Central memory CD4-positive, alpha-beta T cell (primary cell): ENCODE data around the gene AOX1.
"Not testable (repeated sequence)": the region's sequence is repeated elsewhere in the genome, so short reads cannot be mapped to it uniquely, and the experiment has no call there.

ENCODE experiments used
- DNase-seq: peaks from one replicate; pipeline ENCODE4 v3.0.0; 2022

The AOX1 gene

DNA sequence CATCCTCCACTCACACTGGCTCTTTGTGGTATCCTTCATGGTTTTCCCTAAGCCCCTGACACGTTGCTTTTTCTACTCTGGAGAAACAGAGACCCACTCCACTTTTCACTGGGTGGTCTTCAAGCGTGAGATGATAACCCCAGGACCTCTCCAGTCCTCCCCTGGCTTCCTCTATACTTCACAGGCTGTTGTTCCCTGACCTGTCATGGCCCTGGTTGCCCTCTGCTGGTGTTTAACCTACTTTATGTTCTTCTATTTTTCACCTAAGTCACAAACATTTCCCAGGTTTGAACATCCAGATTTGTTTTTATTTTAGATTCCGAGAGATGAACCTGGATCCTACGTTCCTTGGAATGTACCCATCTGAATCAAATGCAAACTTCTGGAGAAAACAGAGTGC, 84.5 kb downstream of the AOX1 start:
- no peak for DNase-seq

DNA sequence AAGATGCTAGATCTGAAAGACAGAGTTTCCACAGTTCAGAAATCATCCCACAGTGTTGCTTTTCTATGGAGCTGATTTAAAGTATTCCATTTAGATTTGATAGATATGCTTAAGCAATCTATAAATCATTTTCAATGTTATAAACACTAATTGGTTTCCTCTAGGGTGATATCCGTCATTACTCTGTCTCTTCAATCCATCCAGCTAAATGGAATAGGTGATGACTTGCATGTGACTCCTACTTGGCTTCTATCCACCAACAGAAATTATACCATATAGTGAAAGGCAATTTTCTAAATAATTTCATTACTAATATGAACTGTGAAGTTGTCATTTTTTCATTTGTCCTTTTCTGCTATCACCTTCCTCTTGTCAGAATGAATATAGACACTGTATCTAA, 84.9 kb downstream of the AOX1 start:
- no peak for DNase-seq

DNA sequence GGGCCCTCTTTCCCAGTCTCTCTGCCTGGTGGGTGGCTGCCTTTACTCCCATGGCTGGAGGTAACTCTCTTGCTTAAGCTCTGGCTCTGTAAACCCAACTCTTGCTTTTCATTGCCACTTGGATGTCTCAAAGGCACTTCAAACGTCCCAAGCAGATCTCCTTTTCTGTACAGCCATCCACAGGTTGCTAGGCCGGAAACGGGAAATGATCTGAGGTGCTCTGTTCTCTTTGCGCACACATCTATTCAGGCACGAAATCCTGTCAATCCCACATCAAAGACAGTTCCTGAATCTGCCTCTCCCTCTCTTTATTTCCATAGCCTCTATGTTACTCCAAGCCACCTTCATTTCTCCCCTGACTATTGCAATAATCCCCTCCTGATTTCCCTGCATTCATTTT, 87.4 kb downstream of the AOX1 start:
- no peak for DNase-seq

DNA sequence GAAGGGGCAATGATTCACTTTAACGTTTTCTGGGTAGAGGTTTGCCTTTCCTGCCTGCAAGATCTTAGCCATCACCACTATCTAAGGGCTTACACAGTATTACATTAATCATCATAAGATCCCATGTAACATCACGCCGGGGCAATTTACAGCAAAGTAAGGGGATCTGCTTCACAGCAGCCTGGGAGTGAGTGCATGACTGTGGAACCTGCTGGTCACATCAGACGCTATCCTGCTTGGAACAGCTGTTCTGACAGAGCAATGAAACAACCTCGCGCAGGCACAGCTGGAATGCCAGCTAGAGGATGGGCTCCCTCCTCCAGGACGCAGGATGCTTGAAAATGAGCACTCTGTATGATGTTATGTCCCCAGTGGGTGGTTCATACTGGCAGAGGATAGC, 89.0 kb downstream of the AOX1 start:
- DNase-seq = no peak

DNA sequence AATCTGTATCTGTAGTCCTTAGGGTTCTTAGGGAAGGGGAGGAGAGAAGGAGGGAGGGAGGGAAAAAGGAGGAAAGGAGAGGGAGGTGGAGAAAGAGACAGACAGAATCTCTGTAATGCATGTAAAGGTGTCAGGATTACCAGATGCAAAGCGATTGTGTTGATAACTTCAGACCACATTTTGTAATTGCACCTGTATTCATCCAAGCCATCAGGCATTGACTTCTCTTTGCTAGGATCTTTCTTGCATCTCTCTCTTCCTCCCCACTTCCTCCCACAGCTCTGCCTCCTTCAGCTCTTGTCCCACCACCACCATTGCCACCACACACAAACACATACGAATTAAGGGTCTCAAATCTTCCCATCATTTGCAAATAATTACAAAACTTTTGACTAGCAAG, 91.4 kb downstream of the AOX1 start:
- no peak for DNase-seq

DNA sequence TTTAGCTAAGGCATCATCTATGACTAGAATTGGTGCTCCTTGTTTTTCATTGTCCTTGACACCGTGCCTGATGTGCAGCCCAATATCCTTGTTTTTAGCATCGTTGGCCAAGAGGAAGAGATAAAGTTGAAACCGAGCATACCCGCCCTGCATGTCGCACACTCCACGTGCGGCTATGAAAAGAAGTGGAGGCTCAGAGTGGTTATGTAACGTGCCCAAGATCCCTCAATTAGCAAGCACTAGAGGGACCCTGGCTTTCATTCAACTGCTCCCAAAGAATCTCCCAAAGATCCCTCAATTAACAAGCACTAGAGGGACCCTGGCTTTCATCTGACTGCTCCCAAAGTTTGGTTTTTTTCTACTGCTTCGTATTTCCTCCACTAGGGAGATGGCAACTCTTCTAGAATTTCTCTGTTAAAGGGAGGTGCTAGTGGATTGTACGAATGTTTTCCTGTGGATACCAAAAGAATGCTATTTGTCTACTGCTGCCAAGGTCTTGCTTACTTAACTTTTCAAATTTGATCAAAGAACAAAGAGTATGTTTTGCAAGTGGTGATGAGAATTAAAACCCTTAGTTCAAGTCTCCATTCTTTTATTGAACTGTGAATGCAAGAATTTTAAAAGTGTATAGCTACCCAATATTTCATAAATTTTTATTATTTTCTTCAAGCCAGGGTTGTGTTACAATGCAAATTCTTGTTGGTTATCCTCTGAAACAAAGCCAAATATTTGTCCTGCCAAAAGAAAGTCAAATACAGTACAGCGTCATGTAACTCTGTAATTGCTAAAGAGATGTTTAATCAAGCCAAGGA, 92.1 kb downstream of the AOX1 start:
- DNase-seq = no peak

DNA sequence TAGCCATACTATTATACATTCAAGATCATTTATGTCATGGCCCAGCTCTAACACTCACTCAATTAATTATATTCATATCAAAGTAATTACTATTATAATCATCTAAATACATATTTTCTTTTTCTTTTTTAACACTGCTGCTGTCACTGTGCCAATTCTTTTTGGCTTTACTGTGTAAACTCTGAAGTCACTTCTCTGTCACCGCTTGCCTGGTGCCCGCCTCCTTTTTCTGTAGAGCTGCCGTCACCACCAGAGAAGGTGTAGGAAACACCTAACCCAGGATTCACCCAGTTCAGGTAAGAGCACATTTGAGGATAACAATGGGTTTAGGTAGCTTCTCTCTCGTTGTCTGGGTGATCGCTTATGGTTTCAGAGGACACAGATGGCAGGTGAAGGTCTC, 93.3 kb downstream of the AOX1 start:
- no peak for DNase-seq

DNA sequence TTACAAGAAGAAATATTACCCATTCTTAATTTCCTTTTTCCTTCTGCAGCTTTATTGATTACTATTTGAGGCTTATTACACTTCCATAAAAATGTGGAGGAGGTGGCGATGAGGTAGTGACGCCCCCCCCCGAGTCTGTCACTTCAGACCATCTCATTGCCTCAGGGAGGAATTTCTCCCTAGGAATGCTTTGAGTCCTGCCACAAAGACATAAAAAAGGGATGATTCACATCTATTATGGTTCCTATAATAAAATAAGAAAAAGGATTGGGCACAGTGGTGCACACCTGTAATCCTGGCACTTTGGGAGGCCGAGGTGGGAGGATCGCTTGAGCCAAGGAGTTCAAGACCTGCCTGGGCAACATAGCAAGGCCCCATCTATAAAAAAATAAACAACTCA, 93.7 kb downstream of the AOX1 start:
- no peak for DNase-seq

DNA sequence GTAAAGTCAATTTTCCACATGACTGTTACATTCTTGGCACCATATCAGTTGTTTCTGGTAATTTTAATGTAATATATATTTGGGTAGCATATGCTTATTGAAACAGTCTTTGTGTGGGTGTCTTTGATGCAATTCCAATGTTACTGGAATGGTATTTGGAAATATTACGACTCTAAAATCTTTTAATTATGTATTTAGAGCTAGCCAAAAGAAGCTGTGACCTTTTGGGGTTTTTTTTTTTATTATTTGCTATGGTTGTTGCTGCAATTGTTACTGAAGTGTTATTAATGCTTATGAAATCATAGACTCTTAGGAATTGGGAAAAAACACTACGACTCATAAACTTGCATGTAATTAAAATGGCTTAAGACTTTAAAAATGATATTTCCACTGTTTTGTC, 95.9 kb downstream of the AOX1 start:
- DNase-seq = no peak

DNA sequence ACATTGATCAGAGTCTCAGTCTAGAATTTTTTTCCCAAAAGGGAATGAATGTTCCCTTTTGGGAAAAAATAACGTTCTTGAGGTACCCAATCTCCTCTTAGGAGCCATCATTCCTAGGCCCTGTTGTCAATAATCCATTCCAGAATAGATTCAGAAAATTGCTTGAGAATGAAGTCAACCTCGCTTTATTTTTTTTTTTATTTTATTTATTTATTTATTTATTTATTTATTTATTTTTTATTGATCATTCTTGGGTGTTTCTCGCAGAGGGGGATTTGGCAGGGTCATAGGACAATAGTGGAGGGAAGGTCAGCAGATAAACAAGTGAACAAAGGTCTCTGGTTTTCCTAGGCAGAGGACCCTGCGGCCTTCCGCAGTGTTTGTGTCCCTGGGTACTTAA, 96.6 kb downstream of the AOX1 start:
- DNase-seq = not testable (repeated sequence)

DNA sequence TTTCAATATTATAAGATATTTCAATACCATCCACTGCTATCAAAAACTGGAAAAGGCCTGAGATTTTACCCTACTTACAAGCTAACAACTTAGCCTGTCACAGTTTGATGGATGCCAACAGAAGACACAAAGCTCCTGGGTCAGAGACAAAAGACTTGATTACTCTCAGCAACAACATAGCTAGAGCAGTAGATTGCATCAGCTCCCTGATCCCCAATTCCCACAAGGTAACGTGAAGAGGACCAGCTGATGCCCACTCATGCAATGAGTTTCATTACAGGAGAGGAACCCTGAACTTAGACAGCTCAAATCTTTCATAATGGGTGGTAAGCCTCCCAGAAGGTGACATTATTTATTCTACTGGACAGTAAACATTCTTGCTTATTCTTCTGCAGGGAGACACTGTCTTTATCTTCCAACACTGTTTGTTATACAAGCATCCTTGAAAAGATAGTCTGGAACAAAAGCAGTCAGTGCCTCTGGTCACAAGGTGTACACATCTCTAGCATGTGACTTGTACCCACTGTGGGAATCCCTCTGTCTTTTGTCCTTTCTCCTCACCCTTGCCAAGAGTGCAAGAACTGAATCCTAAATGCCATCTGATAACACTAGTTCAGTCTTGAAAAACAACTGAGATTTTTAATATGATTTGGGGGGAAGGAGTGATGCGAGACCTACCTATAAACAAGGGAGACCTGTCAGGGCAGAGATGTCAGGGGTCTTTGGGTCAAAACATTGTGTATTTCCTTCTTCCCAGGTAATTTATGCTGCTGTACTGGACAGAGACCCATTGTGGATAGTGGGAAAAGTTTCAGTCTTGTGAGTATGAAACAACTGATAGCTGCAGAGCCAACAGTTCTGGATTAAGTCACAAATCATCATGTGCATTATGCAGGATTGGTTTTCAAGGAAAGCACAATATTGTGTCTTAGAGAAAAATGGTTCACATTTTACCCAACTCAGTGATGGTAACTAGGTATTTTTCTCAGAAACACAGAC, 102.4 kb downstream of the AOX1 start:
- no peak for DNase-seq

DNA sequence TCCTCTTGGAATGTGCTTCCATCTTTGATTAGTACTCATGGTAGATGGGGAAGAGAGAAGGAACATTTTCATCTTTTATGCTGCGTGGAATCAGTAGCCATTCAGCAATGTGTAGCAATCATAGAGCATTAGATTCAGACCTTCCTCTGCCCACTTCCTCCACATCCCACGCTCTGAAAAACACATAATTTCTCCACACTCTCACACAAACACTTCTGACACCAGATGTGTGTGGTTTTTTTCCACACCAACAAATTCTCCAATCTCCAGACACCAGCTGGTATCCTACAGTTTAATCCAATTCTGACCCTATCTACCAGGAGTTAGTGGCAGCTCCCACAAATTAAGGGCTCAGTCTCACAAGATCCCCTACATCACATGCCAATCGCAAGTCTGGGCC, 103.3 kb downstream of the AOX1 start:
- no peak for DNase-seq

DNA sequence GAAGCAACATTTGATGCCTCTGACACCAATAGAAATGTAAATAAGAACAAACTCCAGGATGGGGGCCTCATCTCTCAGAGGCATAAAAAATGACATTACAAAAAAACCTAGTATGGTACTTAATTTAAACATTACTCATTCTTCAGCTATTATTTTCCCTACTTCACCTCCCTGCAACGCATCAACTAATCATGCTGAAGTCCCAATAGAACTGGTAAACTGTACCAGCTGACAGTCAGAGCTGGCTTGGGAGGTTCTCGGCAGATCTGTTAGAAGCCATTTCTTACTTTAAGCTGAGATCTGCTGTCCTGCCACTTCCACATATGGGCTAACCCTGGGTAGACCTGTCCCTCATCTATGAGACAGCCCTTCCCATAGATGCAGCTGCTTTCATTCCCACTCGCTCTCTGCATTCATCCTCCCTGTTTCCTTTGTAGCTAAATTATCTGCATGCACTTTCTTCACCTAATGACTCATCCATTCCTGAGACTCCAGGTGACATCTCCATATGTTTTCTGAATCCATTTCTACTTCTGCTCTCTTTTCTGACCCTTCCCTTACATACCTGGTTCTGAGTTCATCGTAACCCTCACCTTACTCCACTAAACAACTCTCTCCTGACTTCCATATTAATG, 108.1 kb downstream of the AOX1 start:
- no peak for DNase-seq

DNA sequence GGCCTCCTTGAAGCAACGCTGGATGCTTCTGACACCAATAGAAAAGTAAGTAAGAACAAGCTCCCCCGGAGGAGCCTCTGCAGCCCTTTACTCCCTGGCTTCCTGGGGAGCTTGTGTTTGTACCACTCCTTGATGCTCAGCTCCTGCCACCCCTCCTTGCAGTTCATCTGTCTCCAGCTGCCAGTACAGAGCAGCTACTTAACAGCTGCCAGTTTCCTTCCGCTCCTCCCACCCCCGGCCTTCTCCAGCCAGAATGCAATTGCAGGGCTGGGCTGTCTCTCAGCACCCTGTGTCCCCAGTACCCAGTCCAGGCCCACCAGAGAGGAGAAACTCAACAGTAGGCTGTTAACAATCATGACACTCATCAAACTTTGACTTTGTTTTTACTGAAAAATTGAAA, 109.4 kb downstream of the AOX1 start:
- no peak for DNase-seq

DNA sequence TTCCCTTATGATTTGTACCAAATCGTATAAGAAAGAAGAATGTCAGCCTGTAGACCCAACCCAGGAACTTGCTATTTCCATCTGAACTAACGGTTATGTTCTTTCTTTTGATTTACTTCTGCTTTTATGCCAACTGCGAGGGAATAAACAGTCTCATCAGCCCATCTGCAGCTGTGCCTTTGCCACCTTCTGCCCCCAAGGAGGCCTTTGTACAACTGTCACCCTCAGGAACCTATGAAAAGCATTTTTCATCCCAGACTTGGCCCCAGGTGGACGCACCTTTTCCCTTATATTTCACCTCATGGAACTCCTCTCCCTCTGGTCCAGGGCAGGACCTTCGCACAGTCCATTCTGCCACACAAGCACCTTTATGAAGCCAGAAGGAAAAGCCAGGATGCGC, 109.8 kb downstream of the AOX1 start:
- DNase-seq = no peak

DNA sequence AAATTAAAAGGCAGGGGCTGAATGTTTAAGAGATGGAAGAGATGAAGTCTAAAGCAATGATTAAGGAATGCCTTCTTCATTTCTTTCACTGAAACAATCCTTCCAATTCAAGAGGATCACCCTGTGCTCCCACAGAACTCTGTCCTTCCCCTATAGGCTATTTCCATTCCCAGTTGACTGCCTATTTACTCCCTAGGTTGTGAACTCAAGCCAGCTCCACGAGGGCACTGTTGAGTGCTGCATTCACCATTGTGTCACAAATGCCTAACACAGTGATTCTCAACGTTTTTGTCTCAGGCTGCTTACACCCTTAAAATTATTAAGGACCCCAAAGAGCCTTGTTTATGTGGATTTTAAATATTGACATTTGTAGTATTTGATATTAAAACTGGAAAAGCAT, 112.4 kb downstream of the AOX1 start:
- DNase-seq = no peak

DNA sequence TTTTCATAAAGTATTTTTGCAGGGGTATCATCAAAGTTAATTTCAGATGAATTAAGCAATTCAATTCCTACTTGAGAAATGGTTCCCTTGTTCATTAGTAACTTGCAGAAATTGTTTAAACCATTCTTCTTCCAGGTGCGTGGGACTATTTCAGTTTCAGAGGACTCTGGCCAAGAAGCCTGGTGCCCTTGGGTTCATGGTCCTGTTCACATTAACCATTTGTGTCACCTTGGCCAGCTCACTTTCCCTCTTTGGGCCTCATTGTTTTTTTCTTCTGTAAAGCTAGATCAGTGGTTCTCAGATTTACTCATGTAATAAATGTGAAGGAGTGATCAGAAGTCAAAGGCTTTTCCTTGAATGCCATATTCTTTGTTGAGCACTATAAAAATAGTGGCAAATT, 113.5 kb downstream of the AOX1 start:
- DNase-seq = no peak

DNA sequence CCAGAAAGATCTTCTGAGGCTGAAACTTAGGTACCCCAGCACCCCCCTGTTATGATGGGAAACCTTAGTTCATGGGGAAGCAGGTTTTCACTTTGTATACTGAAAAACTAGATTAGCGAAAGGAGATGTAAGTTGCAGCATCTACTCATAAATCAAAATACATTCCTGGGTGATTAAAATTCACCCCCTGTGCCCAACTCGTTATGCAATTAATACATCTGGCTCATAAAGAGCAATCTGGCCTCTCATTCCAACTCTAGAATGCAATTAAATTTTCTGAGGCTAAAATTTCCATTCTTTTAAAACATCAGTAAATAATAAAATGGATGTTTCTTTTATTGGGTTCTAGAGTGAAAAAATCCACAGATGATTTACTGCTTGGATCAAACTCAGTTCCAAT, 115.0 kb downstream of the AOX1 start:
- no peak for DNase-seq

DNA sequence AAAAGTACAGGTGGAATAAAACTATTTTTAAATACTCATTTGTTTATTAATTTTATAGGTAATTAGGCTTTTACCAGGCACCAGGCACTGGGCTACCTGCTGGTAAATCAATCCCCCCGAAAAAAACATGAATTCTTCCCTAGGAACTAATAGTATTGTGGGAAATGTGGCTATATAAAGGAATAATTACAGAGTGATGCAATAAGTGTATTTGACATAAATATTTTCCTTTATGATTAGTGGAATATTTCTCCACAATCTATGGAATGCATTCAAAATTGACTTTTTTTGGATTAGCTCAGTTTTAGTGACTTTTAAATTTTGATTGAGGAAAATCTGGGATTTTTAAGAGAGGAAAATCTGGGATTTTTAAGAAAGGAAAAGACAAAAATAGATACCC, 116.2 kb downstream of the AOX1 start:
- no peak for DNase-seq

DNA sequence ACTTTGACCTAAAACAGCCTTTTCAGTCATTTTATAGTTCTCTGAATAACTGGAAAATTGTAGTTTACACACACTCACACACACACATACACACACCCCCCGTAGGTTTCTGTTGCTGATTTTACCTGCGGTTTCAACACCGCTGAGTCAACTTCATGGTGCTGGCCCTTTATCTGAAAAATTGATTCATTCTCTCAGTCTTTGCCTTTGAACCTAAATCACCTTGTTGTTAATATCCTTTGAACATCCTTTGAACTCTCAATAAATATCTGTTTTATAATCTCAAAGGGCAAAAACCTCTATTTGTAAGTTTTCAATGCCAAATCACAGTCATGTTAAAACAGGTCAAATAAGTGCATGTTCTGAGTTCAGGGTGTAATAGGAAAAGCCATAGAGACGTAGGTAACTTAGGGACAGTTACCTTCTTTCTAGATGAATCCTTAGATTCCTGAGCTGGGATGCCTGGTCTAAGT, 116.9 kb downstream of the AOX1 start:
- peak; percentile 21 for DNase-seq

DNA sequence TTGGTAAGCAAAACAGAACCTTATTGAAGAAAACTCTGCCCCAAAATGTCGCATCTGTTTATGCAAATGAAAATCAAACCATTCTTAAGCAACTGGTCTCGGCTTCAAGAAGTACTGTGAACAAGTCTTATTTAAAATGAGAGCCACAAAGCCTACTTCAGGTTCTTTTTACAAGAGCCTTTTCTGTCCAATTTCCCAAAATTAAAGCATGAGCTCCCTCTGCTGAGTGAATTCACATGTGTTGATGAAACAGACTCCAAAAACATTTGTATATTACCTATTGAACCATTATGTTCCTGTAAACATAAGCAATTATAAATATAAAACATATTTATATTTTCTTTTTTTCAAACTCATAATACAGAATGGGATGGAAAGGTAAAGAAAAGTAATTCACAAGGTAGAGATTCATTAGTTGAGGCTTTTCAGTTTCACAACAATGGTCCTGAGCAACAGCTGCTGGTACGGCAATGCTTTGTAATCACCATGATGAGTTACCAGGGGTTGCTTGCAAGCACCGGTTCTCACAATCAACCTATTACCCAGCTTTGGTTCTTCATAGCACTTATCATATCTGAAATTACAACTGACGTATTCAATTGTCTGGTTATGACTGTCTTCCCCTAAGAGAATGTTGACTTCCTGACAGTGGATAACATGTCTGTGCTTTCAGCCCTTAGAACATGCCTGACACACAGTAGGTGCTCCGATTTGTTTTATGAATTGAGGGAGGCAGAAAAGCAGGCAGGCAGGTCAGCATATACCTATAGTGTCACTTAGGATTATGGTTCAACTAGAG, 117.5 kb downstream of the AOX1 start:
- peak; percentile 9 for DNase-seq

DNA sequence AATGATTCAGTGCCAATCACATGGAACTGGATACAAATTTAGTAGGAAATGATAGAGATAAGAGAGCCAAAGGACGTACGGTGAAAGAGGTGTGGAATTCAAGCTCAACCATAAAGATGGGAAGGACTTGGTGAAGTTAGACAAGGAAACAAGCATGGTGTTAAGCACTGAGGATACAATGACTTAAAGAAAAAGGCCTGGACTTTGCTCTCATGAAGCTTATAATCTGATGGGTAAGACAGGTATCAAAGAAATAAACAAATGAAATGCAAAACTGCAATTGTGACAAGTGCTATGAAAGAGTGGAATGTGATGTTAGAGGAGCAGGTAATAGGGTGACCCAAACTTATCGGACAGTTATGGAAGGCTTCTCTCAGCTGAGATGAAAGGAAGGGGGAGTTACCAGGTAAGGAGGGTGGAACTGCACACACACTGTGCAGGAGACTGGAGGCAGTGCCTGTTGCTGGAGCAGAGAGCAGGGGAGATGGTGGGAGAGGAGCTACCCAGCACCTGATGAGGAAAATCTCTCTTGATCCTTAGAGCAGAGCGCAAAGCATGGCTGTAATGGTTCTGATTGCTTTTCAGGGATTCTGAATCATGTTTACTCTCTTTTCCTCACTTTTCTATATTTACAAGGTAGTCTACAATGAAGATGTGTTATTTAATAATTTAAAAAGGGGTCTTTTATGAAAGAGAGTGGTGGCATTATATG, 118.3 kb downstream of the AOX1 start:
- no peak for DNase-seq
